AG09309 (cell line): ENCODE data around the gene ATG2A.

Experiments used
- DNase-seq: peaks from one replicate; pipeline ENCODE4 v3.0.0-alpha.2; 2010; ENCODE audit warnings: low read depth
- H3K4me3 ChIP-seq: 2 replicates; pipeline ENCODE4 v1.5.1; 2011; ENCODE audit warnings: mild to moderate bottlenecking, low read depth, low read length, moderate library complexity; ENCODE audit not compliant: control insufficient read depth
- CTCF ChIP-seq: IDR thresholded peaks from 2 replicates; pipeline ENCODE4 v1.5.1; 2011; ENCODE audit warnings: mild to moderate bottlenecking, low read depth, low read length, inconsistent platforms; ENCODE audit not compliant: insufficient read depth, control insufficient read depth; ENCODE audit errors: missing control alignments

Gene ATG2A

GRCh38 chr11:64888406-64888728, 28.6 kb downstream of the ATG2A start:
- TF ChIP-seq CTCF = no peak
- no peak for DNase-seq
- H3K4me3 ChIP-seq = no peak overlapping the region

DNA sequence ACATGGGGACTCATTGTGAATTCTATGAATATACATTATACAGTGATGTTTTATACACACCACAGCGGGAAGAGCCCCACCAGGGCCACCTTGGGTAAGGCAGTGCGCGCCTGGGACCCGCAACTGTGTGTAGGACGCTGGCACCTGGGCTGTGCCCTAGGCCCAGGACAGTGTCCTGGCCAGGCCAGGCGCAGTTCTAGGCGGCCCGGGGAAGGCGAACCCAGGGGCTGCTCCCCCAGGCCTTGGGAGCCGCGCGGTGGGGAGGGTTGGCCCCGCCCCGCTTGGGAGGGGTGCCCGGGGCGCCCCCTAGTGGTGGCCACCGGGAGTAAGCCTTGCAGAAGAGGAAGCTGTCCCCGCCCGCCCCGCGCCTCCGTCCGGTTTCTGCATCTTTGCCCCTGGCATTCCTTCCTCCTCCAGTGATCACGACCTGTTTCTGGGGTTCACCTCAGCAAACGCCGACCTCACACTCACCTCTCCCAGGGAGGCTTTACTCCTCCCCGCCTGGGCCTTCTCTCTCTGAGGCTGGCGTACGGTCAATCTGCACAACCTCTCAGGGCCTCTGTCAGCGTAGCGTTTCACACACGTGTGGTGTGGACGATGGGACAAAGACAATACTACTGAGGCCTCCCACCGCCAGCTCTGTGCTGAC, 29.1 kb downstream of the ATG2A start:
- H3K4me3 ChIP-seq = no peak overlapping the region; the same call in 1 of the 2 replicates
- DNase-seq = no peak
- peak; percentile 83 for TF ChIP-seq CTCF

DNA sequence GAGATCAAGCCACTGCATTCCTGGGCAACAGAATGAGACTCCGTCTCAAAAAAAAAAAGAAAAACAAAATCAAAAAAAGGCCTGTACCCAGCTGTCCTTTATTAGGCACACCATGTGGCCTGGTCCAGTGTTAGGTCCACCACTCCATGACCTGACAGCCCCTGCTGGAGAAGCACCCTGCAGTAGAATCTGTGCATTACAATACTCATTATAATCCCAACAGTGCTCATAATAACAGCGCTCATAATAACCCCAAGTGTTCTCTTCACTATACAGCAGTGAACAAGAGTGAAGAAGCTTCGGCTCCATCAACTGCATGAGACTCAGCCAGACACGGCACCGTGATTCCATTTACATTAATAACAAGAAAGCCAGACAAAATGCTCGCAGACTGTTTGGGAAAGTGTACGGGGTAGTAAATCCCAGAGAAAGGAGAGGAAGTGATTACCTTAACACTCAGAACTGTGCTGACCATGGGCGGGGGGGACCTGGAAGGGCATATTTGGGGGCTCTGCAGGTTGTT, 29.7 kb downstream of the ATG2A start:
- H3K4me3 ChIP-seq = no peak overlapping the region
- DNase-seq = no peak
- no peak for TF ChIP-seq CTCF

- H3K4me3 ChIP-seq = no peak overlapping the region
- TF ChIP-seq CTCF = no peak
- no peak for DNase-seq
Measured at GRCh38 chr11:64885367-64886286, 31.4 kb downstream of the ATG2A start.

- no peak overlapping the region for H3K4me3 ChIP-seq
- no peak for DNase-seq
- TF ChIP-seq CTCF = no peak
Measured at GRCh38 chr11:64884019-64884418, 33.0 kb downstream of the ATG2A start.

DNA sequence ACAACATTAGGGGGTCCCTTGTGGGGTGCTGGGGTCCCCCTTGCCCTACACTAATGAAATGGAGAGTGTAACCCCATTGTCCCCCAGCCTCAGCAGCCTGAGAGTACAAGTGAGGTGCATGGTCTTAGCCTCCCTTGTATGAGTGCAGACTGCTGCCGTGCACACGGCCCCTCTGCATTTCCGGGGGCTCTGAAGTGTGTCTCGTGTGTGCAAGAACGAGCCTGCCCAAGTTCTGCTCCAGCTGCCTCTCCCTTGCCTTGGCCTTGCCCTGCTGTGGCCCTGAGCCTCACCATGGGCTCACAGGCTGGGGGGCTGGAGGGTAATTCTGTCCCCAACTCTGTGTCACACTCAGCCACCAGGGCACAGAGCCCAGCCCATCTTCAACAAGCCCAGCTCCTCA, 33.4 kb downstream of the ATG2A start:
- DNase-seq = no peak
- H3K4me3 ChIP-seq = no peak overlapping the region
- TF ChIP-seq CTCF = no peak
